GM12872 (cell line): ENCODE data around the gene PAQR7.
A peak's percentile ranks its signal among the peaks of the same experiment; 100 is the strongest.

ENCODE experiments used
- TF ChIP-seq, protein P1 (sequence below): IDR thresholded peaks from 3 replicates; pipeline ENCODE4 v1.5.1; 2011; ENCODE audit warnings: low read depth, mild to moderate bottlenecking, low read length, moderate library complexity; ENCODE audit not compliant: insufficient read depth

The PAQR7 gene

GRCh38 chr1:25837262-25837875 lies 38.1 kb downstream of the PAQR7 start:
- TF ChIP-seq, protein P1, sequence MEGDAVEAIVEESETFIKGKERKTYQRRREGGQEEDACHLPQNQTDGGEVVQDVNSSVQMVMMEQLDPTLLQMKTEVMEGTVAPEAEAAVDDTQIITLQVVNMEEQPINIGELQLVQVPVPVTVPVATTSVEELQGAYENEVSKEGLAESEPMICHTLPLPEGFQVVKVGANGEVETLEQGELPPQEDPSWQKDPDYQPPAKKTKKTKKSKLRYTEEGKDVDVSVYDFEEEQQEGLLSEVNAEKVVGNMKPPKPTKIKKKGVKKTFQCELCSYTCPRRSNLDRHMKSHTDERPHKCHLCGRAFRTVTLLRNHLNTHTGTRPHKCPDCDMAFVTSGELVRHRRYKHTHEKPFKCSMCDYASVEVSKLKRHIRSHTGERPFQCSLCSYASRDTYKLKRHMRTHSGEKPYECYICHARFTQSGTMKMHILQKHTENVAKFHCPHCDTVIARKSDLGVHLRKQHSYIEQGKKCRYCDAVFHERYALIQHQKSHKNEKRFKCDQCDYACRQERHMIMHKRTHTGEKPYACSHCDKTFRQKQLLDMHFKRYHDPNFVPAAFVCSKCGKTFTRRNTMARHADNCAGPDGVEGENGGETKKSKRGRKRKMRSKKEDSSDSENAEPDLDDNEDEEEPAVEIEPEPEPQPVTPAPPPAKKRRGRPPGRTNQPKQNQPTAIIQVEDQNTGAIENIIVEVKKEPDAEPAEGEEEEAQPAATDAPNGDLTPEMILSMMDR = peak; percentile 44

GRCh38 chr1:25836695-25837094 lies 38.8 kb downstream of the PAQR7 start:
- TF ChIP-seq, protein P1 = no peak

- TF ChIP-seq, protein P1 = no peak
These were observed 40.6 kb downstream of the PAQR7 start for GRCh38 chr1:25834894-25835293.

DNA sequence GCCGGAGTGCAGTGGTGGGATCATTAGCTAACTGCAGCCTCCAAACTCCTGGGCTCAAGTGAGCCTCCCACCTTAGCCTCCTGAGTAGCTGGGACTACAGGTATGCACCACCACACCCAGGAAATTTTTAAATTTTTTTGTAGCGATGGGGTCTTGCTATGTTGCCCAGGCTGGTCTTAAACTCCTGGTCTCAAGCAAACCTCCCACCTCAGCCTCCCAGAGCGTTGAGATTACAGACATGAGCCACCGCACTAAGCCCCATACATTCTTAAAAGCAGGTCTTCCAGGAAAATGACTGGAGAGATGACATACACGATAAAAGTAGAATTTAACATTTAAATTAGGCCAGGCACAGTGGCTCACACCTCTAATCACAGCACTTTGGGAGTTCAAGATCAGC lies 42.4 kb downstream of the PAQR7 start:
- TF ChIP-seq, protein P1 = no peak

DNA sequence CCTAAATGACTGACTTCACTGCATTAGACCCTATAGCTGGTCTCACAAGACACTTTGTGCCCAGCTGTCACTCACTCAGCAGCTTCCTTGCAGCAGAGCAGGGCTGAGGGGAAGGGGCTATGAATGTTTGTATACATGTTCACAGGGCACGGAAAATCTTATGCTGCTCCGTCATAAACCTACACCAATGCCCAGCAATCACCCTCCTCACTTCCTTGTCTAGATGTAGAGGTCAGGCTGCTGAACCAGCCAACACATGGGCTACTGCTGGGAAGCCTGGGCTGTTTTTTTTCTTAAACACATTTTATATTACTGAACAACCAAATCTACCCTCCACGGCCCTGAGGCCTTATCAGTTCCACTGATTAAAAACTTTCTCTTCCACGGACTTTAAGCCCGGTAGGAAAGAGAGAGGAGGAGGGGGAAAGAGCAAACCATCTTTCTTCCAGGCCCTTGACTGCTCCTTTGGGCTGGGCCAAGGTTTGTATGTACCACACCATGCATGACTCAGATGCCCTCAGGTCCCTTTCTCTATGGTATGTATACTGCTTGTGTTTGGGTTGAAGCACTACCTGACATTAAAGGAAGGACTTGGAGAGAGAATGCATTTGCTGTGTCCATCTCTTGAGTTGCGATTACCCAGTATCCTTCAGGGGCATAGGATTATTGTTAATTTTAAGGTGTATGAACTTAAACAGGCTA lies 43.0 kb downstream of the PAQR7 start:
- TF ChIP-seq, protein P1 = no peak

- TF ChIP-seq, protein P1 = no peak
These were observed 43.8 kb downstream of the PAQR7 start for GRCh38 chr1:25831569-25832196.

- TF ChIP-seq, protein P1 = no peak
These were observed 46.5 kb downstream of the PAQR7 start for GRCh38 chr1:25829046-25829445.
